Measurements from ENCODE around the gene TMEM132A. TPM values are rescaled to one million over a fixed set of nuclear protein-coding genes. Genes with fewer than 3 reads are reported as not detected.

The TMEM132A gene
- total RNA-seq, 1 experiment from 2014 or later = 154 TPM

GRCh38 chr11:60939855-60940254 is 15.6 kb downstream of the TMEM132A start:
- POLR2A ChIA-PET = no interaction called here
- no peak for DNase-seq (ENCODE audit: low read depth, low spot score)
- Histone ChIP-seq H3K4me1 (ENCODE audit: control insufficient read depth, insufficient read depth, low read length) (no peaks in the 10 kb centered on the region), H3K36me3 (ENCODE audit: control insufficient read depth, insufficient read depth, low read length) (no peaks in the 10 kb centered on the region), H3K27ac (ENCODE audit: low read length) (no peak overlapping the region), H3K27me3 (ENCODE audit: control insufficient read depth, insufficient read depth, low read length) (no peaks in the 10 kb centered on the region), H3K9me3 (ENCODE audit: control insufficient read depth, insufficient read depth, low read depth, low read length) (no peaks in the 10 kb centered on the region), H3K4me3 (ENCODE audit: low read depth in 2 of 2, low read length in 2 of 2) (no peak overlapping the region)
- BruUV-seq (replicated peaks) = no TSS peak
- intact Hi-C loops (cut with micrococcal nuclease; ENCODE audit: unreplicated experiment) (no loop called here), in situ Hi-C loops (cut with HindIII; ENCODE audit: low pct_unique_long_range_greater_than_20kb, low sequenced_read_pairs) (no loop called here)
- TF ChIP-seq CTCF (IDR thresholded peaks at IDR 0.05) (no peak), POLR2AphosphoS5 (IDR thresholded peaks at IDR 0.05; ENCODE audit: low read depth, low read length) (no peak), SIN3A (IDR thresholded peaks at IDR 0.05; ENCODE audit: borderline replicate concordance, insufficient read depth, low read depth, low read length) (no peak), REST (IDR thresholded peaks at IDR 0.05; ENCODE audit: insufficient read depth in 1 of 2, low read depth in 2 of 2, low read length in 1 of 2) (no peak), TCF7L2 (IDR thresholded peaks at IDR 0.05; ENCODE audit: low read depth, low read length) (no peak)
- no peak for ATAC-seq
- CTCF ChIA-PET = no interaction called here

GRCh38 chr11:60941371-60942119 is 17.3 kb downstream of the TMEM132A start:
- no peak overlapping the region for H3K27ac ChIP-seq (ENCODE audit: low read length)
- ATAC-seq = no peak
- in situ Hi-C loops (cut with HindIII; ENCODE audit: low pct_unique_long_range_greater_than_20kb, low sequenced_read_pairs) (no loop called here), intact Hi-C loops (cut with micrococcal nuclease; ENCODE audit: unreplicated experiment) (no loop called here)
- TF ChIP-seq CTCF (IDR thresholded peaks at IDR 0.05) (no peak), POLR2AphosphoS5 (IDR thresholded peaks at IDR 0.05; ENCODE audit: low read depth, low read length) (no peak), SIN3A (IDR thresholded peaks at IDR 0.05; ENCODE audit: borderline replicate concordance, insufficient read depth, low read depth, low read length) (no peak), TCF7L2 (IDR thresholded peaks at IDR 0.05; ENCODE audit: low read depth, low read length) (no peak), REST (IDR thresholded peaks at IDR 0.05; ENCODE audit: insufficient read depth in 1 of 2, low read depth in 2 of 2, low read length in 1 of 2) (no peak)
- no peak for DNase-seq (ENCODE audit: low read depth, low spot score)
- H3K27me3 ChIP-seq (ENCODE audit: control insufficient read depth, insufficient read depth, low read length) = no peaks in the 10 kb centered on the region
- POLR2A ChIA-PET = no interaction called here
- CTCF ChIA-PET = no interaction called here
- H3K9me3 ChIP-seq (ENCODE audit: control insufficient read depth, insufficient read depth, low read depth, low read length) = no peaks in the 10 kb centered on the region
- no peak overlapping the region for H3K4me3 ChIP-seq (ENCODE audit: low read depth in 2 of 2, low read length in 2 of 2)
- no TSS peak for BruUV-seq (replicated peaks)
- no peaks in the 10 kb centered on the region for H3K36me3 ChIP-seq (ENCODE audit: control insufficient read depth, insufficient read depth, low read length)
- no peaks in the 10 kb centered on the region for H3K4me1 ChIP-seq (ENCODE audit: control insufficient read depth, insufficient read depth, low read length)

Data from Panc1 (cell line).